HepG2 (cell line): Measurements from ENCODE around the gene HMCN1. TPM values are rescaled to one million over a fixed set of nuclear protein-coding genes. Genes with fewer than 3 reads are reported as not detected.

ENCODE experiments used
- ATAC-seq: fragments of 200-7000 bp; cut with Tn5 transposase; 3 replicates; pipeline ENCODE4 v1.9.1; 2020; ENCODE audit warnings: mild to moderate bottlenecking, moderate library complexity
- BruUV-seq: library from RNA; stranded (reverse); fragments of 400-500 nt; replicated peaks from 2 replicates; lab custom pipeline; 2021; lab: Mats Ljungman, UMichigan
- CTCF ChIA-PET: fragments of 300-600 bp; formaldehyde crosslinking; extraction: SDS; loops from one replicate; lab custom pipeline; 2021; ENCODE audit warnings: low total read pairs, inconsistent platforms, low intra/inter-chr PET ratio; lab: Yijun Ruan, JAX
- POLR2A ChIA-PET: fragments of 350-600 bp; sonication (Branson Sonifier 250); formaldehyde crosslinking; loops from one replicate; lab custom pipeline; 2020; ENCODE audit warnings: antibody characterized with exemption, inconsistent platforms; lab: Yijun Ruan, JAX
- DNase-seq: peaks from one replicate; pipeline ENCODE4 v3.0.0-alpha.2; 2015; ENCODE audit warnings: low spot score
- FAIRE-seq: peaks from 3 replicates; lab custom pipeline; 2011; peaks lifted over from hg19 to GRCh38; lab: Jason Lieb, UNC
- H2AFZ ChIP-seq: one replicate; pipeline ENCODE4 v1.6.1; 2011; ENCODE audit warnings: low read length, inconsistent platforms
- H3K27ac ChIP-seq: fragments of 300-600 bp; 3 replicates; pipeline ENCODE4 v1.8.0; 2011; ENCODE audit warnings: mixed run types, mild to moderate bottlenecking, mixed read lengths, low read length, inconsistent platforms; ENCODE audit not compliant: insufficient read depth; ENCODE audit errors: extremely low read length
- H3K27me3 ChIP-seq, 2 experiments: fragments of 200-600 bp in 1 of 2; 2 replicates in 1 of 2; 3 replicates in 1 of 2; pipeline versions ENCODE4 v1.6.0 to v1.8.0; 2011; ENCODE audit warnings: low read length in 2 of 2, mild to moderate bottlenecking in 2 of 2, moderate library complexity in 2 of 2, inconsistent platforms in 1 of 2; ENCODE audit not compliant: insufficient read depth in 2 of 2, control insufficient read depth in 1 of 2
- H3K36me3 ChIP-seq, 2 experiments: fragments of 200-600 bp in 1 of 2; replicated peaks in 1 of 2; 2 replicates in 1 of 2; 3 replicates in 1 of 2; pipeline versions ENCODE4 v1.5.1 to v1.8.0; 2011; ENCODE audit warnings: low read length in 2 of 2, inconsistent platforms in 1 of 2; ENCODE audit not compliant: insufficient read depth in 2 of 2, control insufficient read depth in 1 of 2
- H3K4me1 ChIP-seq: 2 replicates; pipeline ENCODE4 v1.5.1; 2012; ENCODE audit warnings: low read length, inconsistent platforms; ENCODE audit not compliant: insufficient read depth
- H3K4me2 ChIP-seq: 2 replicates; pipeline ENCODE4 v1.6.0; 2011; ENCODE audit warnings: low read depth, low read length, inconsistent platforms
- H3K4me3 ChIP-seq, 3 experiments: fragments of 200-600 bp in 1 of 3; sonication (generic), shearing (Covaris generic) in 1 of 3; replicated peaks in 1 of 3; 2 replicates each; pipeline ENCODE4 v1.5.1; 2011 to 2016; ENCODE audit warnings: low read length in 3 of 3, inconsistent platforms in 2 of 3, low read depth in 2 of 3, mild to moderate bottlenecking in 2 of 3, control low read depth in 1 of 3, mixed read lengths in 1 of 3; ENCODE audit not compliant: insufficient read depth in 1 of 3
- H3K79me2 ChIP-seq: one replicate; pipeline ENCODE4 v1.6.1; 2011; ENCODE audit warnings: low read length, inconsistent platforms; ENCODE audit not compliant: insufficient read depth
- H3K9ac ChIP-seq: 2 replicates; pipeline ENCODE4 v1.6.0; 2011; ENCODE audit warnings: mild to moderate bottlenecking, low read depth, low read length, inconsistent platforms; ENCODE audit not compliant: insufficient read depth
- H3K9me3 ChIP-seq: 2 replicates; pipeline ENCODE4 v1.5.1; 2012; ENCODE audit warnings: mild to moderate bottlenecking, low read length
- H4K20me1 ChIP-seq: 2 replicates; pipeline ENCODE4 v1.6.0; 2011; ENCODE audit warnings: inconsistent platforms, mild to moderate bottlenecking, low read length, moderate library complexity; ENCODE audit not compliant: insufficient read depth
- CEBPB ChIP-seq: IDR thresholded peaks from 2 replicates; pipeline ENCODE4 v1.6.1; 2011; ENCODE audit warnings: low read depth, low read length, improper control_type of control experiment, borderline replicate concordance
- CENPX ChIP-seq: sonication (generic); formaldehyde crosslinking; IDR thresholded peaks from 2 replicates; pipeline ENCODE4 v1.9.0; 2021; ENCODE audit warnings: mild to moderate bottlenecking, missing genetic modification reagents, moderate library complexity
- GATAD2A ChIP-seq: IDR thresholded peaks from 2 replicates; pipeline ENCODE4 v1.6.1; 2016
- GFI1 ChIP-seq: sonication (generic); formaldehyde crosslinking; IDR thresholded peaks from 2 replicates; pipeline ENCODE4 v1.5.0; 2020; ENCODE audit warnings: missing genetic modification reagents, mild to moderate bottlenecking, borderline replicate concordance
- KAT8 ChIP-seq: IDR thresholded peaks from 2 replicates; pipeline ENCODE4 v1.6.1; 2016; ENCODE audit warnings: missing genetic modification reagents, missing compliant biosample characterization
- SATB2 ChIP-seq: sonication (generic); formaldehyde crosslinking; IDR thresholded peaks from 2 replicates; pipeline ENCODE4 v1.5.0; 2020; ENCODE audit warnings: missing genetic modification reagents
- ZBTB3 ChIP-seq: sonication (generic); formaldehyde crosslinking; IDR thresholded peaks from 2 replicates; pipeline ENCODE4 v1.4.0; 2020; ENCODE audit warnings: low read depth, mild to moderate bottlenecking, moderate library complexity, missing genetic modification reagents, borderline replicate concordance
- ZNF33B ChIP-seq: sonication (generic); formaldehyde crosslinking; IDR thresholded peaks from 2 replicates; pipeline ENCODE4 v1.5.1; 2020; ENCODE audit warnings: mild to moderate bottlenecking, missing genetic modification reagents
- ZNF558 ChIP-seq: sonication (generic); formaldehyde crosslinking; IDR thresholded peaks from 2 replicates; pipeline ENCODE4 v1.9.0; 2022; ENCODE audit warnings: mild to moderate bottlenecking, missing genetic modification reagents, borderline replicate concordance
- WGBS: methylation state at CpG from one replicate; pipeline ENCODE4 v1.1.6; 2017; ENCODE audit warnings: low lambda C conversion rate; 5-methylcytosine and 5-hydroxymethylcytosine counted together
- in situ Hi-C: cut with HindIII; loops from 2 replicates; pipeline ENCODE4 v1.10.0; 2017; ENCODE audit warnings: low pct_unique_long_range_greater_than_20kb; ENCODE audit not compliant: extremely low pct_ligation_motif_present
- intact Hi-C: fragments of 100-400 bp; cut with micrococcal nuclease; formaldehyde crosslinking; loops from one replicate; pipeline ENCODE4 v1.10.0; 2022; ENCODE audit not compliant: unreplicated experiment
- polyA plus RNA-seq, 8 experiments: library from polyadenylated mRNA; depleted of rRNA in 3 of 8; stranded (reverse) in 7 of 8; unstranded in 1 of 8; fragments of >200 nt; fragmentation: Illumina TruSeq in 4 of 8; extraction: Trizol in 4 of 8; gene quantifications; 2 replicates each; pipeline versions ENCODE4 v1.2.1 to v1.2.3, GENCODE V29; 2011 to 2016; ENCODE audit warnings: low read depth in 4 of 8, missing spikeins in 1 of 8, mixed read lengths in 1 of 8; ENCODE audit not compliant: insufficient read depth in 1 of 8
- total RNA-seq, 5 experiments: library from RNA; depleted of rRNA; stranded (reverse); fragments of >200 nt; fragmentation: Illumina TruSeq; extraction: Trizol; gene quantifications; 2 replicates each; pipeline ENCODE4 v1.2.3, GENCODE V29; 2016; ENCODE audit warnings: low read depth in 1 of 5
- TF ChIP-seq, protein P1 (sequence below): IDR thresholded peaks from 2 replicates; pipeline ENCODE4 v1.6.1; 2016; ENCODE audit warnings: mild to moderate bottlenecking
- TF ChIP-seq, protein P2 (sequence below): sonication (generic); formaldehyde crosslinking; IDR thresholded peaks from 2 replicates; pipeline ENCODE4 v1.5.1; 2020; ENCODE audit warnings: missing genetic modification reagents, mild to moderate bottlenecking, borderline replicate concordance
- TF ChIP-seq, protein P3 (sequence below): sonication (generic); formaldehyde crosslinking; IDR thresholded peaks from 2 replicates; pipeline ENCODE4 v1.4.0; 2020; ENCODE audit warnings: mild to moderate bottlenecking, missing genetic modification reagents
- TF ChIP-seq, protein P4 (sequence below): sonication (generic); formaldehyde crosslinking; IDR thresholded peaks from 2 replicates; pipeline ENCODE4 v1.5.0; 2020; ENCODE audit warnings: mild to moderate bottlenecking, missing genetic modification reagents
- TF ChIP-seq, protein P5 (sequence below): sonication (generic); formaldehyde crosslinking; IDR thresholded peaks from 2 replicates; pipeline ENCODE4 v1.9.0; 2021; ENCODE audit warnings: missing genetic modification reagents, mild to moderate bottlenecking, borderline replicate concordance

Gene HMCN1
- total and polyA plus RNA-seq, 2 of the 13 experiments (the other 11 are each of a cell fraction or from before 2014, with no cell fraction given): 0.03 TPM; not detected in 1

DNA sequence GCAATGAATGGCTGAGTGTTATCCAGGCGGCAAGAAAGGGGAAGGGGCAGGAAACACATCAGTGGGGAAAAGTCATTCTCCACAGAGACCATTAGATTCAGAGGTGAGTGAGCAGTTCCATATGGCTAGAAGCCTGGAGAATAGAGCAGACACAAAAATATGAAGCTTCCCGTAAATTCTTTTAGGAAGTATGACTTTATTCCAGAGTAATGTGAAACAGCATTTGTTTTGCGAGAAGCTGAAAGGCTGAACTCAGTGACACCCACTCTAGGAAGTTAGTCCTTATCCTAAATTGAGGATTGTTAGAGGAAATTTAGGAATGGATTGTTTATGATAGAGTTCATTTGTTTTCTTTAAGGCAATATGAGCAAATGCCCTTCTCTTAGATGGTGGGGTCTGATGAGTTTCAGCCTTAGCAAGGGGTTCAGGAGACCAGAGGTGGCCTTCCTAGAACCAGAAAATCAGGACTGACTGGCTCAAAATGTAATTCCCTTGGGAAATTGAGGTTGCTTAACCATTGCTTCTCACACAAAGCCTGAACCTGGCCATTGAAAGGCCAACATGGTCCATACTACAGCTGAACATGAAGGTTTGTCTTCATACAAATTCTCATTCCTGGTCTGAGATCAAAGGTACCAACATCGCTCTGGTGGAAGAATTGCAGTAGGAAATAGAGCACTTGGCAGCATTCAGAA, 473.3 kb downstream of the HMCN1 start:
- Histone ChIP-seq H2AFZ (no peak overlapping the region), H3K4me2 (no peak overlapping the region), H3K27me3 (no peaks in the 10 kb centered on the region), H4K20me1 (no peaks in the 10 kb centered on the region), H3K36me3 (no peaks in the 10 kb centered on the region), H3K4me1 (no peaks in the 10 kb centered on the region), H3K79me2 (no peaks in the 10 kb centered on the region), H3K9me3 (no peaks in the 10 kb centered on the region), H3K9ac (no peak overlapping the region), H3K4me3 (no peak overlapping the region), H3K27ac (no peak overlapping the region)
- CTCF ChIA-PET: no interaction called here
- in situ Hi-C loops: no loop called here
- no TSS peak for BruUV-seq
- DNase-seq (no peak), FAIRE-seq (no peak), ATAC-seq (no peak)
- intact Hi-C loops: no loop called here
- WGBS: 55% methylated on average over 4 of the region's 4 CpGs
- POLR2A ChIA-PET: no interaction called here
- TF ChIP-seq GATAD2A (CRISPR knock-in tag): no peak
- TF ChIP-seq, protein P1, sequence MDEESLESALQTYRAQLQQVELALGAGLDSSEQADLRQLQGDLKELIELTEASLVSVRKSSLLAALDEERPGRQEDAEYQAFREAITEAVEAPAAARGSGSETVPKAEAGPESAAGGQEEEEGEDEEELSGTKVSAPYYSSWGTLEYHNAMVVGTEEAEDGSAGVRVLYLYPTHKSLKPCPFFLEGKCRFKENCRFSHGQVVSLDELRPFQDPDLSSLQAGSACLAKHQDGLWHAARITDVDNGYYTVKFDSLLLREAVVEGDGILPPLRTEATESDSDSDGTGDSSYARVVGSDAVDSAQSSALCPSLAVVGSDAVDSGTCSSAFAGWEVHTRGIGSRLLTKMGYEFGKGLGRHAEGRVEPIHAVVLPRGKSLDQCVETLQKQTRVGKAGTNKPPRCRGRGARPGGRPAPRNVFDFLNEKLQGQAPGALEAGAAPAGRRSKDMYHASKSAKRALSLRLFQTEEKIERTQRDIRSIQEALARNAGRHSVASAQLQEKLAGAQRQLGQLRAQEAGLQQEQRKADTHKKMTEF (CRISPR knock-in tag): no peak
- TF ChIP-seq, protein P2, sequence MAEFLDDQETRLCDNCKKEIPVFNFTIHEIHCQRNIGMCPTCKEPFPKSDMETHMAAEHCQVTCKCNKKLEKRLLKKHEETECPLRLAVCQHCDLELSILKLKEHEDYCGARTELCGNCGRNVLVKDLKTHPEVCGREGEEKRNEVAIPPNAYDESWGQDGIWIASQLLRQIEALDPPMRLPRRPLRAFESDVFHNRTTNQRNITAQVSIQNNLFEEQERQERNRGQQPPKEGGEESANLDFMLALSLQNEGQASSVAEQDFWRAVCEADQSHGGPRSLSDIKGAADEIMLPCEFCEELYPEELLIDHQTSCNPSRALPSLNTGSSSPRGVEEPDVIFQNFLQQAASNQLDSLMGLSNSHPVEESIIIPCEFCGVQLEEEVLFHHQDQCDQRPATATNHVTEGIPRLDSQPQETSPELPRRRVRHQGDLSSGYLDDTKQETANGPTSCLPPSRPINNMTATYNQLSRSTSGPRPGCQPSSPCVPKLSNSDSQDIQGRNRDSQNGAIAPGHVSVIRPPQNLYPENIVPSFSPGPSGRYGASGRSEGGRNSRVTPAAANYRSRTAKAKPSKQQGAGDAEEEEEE (CRISPR knock-in tag): no peak
- no peak for TF ChIP-seq ZNF558 (CRISPR knock-in tag)
- TF ChIP-seq, protein P3, sequence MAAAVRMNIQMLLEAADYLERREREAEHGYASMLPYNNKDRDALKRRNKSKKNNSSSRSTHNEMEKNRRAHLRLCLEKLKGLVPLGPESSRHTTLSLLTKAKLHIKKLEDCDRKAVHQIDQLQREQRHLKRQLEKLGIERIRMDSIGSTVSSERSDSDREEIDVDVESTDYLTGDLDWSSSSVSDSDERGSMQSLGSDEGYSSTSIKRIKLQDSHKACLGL (CRISPR knock-in tag): no peak
- TF ChIP-seq, protein P4, sequence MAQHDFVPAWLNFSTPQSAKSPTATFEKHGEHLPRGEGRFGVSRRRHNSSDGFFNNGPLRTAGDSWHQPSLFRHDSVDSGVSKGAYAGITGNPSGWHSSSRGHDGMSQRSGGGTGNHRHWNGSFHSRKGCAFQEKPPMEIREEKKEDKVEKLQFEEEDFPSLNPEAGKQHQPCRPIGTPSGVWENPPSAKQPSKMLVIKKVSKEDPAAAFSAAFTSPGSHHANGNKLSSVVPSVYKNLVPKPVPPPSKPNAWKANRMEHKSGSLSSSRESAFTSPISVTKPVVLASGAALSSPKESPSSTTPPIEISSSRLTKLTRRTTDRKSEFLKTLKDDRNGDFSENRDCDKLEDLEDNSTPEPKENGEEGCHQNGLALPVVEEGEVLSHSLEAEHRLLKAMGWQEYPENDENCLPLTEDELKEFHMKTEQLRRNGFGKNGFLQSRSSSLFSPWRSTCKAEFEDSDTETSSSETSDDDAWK (CRISPR knock-in tag): no peak
- TF ChIP-seq, protein P5, sequence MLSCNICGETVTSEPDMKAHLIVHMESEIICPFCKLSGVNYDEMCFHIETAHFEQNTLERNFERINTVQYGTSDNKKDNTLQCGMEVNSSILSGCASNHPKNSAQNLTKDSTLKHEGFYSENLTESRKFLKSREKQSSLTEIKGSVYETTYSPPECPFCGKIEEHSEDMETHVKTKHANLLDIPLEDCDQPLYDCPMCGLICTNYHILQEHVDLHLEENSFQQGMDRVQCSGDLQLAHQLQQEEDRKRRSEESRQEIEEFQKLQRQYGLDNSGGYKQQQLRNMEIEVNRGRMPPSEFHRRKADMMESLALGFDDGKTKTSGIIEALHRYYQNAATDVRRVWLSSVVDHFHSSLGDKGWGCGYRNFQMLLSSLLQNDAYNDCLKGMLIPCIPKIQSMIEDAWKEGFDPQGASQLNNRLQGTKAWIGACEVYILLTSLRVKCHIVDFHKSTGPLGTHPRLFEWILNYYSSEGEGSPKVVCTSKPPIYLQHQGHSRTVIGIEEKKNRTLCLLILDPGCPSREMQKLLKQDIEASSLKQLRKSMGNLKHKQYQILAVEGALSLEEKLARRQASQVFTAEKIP: no peak
- no peak for TF ChIP-seq ZNF33B (CRISPR knock-in tag)
- TF ChIP-seq SATB2 (CRISPR knock-in tag): no peak
- TF ChIP-seq KAT8 (CRISPR knock-in tag): no peak
- TF ChIP-seq GFI1 (CRISPR knock-in tag): no peak
- no peak for TF ChIP-seq ZBTB3
- TF ChIP-seq CEBPB: no peak
- no peak for TF ChIP-seq CENPX
